ENCODE data around the gene ARFGEF3. TPM values are rescaled to one million over a fixed set of nuclear protein-coding genes. Genes with fewer than 3 reads are reported as not detected.

Gene ARFGEF3
- total and polyA plus RNA-seq, 2 experiments from 2014 or later: 5.8 to 24.6 TPM

DNA sequence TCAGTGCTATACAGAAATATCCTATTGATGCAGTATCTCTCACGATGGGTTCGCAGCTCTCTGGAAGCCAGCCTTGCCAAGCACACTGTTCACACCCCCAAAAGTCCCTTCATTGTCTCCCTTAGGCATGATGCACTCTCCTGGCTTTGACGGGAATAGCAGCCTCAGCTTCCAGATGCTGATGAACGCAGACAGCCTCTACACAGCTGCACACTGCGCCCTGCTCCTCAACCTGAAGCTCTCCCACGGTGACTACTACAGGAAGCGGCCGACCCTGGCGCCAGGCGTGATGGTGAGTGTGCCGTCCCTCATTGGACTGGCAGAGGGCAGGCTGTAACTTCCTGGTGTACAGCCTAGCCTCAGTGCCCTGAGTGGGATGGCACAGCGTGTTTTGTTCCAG is 116.6 kb downstream of the ARFGEF3 start:
- Histone ChIP-seq H3K4me3 (no peak overlapping the region), H3K79me2 (replicated peaks; ENCODE audit: insufficient read depth) (no peaks in the 10 kb centered on the region), H3K27me3 (ENCODE audit: insufficient read depth) (no peaks in the 10 kb centered on the region), H3K36me3 (ENCODE audit: insufficient read depth) (no peaks in the 10 kb centered on the region), H3K4me1 (ENCODE audit: insufficient read depth) (no peaks in the 10 kb centered on the region), H4K20me1 (replicated peaks; ENCODE audit: insufficient read depth) (no peaks in the 10 kb centered on the region), H3K9me2 (ENCODE audit: insufficient read depth) (no peaks in the 10 kb centered on the region), H2AFZ (no peak overlapping the region), H3F3A (replicated peaks; ENCODE audit: low read depth) (no peaks in the 10 kb centered on the region), H3K4me2 (no peak overlapping the region), H3K27ac (ENCODE audit: low read depth) (no peak overlapping the region)
- Mint-ChIP-seq H3K4me1 (no peaks in the 10 kb centered on the region), H3K27ac (no peak overlapping the region), H3K36me3 (ENCODE audit: low read depth) (no peaks in the 10 kb centered on the region; the same call in 2 of the 3 replicates), H3K27me3 (ENCODE audit: insufficient read depth, low read depth, poor library complexity) (peaks cover 3% of the 10 kb centered on the region), H3K4me3 (no peak overlapping the region), H3K9me3 (no peaks in the 10 kb centered on the region)
- no peak for TF ChIP-seq EZH2phosphoT487 (IDR thresholded peaks at IDR 0.05; ENCODE audit: unreplicated experiment)
- TF ChIP-seq ZNF114 (CRISPR knock-in tag; IDR thresholded peaks at IDR 0.05): no peak
- no peak for TF ChIP-seq POLR2AphosphoS5 (IDR thresholded peaks at IDR 0.05; ENCODE audit: low read depth)
- TF ChIP-seq, protein P1, sequence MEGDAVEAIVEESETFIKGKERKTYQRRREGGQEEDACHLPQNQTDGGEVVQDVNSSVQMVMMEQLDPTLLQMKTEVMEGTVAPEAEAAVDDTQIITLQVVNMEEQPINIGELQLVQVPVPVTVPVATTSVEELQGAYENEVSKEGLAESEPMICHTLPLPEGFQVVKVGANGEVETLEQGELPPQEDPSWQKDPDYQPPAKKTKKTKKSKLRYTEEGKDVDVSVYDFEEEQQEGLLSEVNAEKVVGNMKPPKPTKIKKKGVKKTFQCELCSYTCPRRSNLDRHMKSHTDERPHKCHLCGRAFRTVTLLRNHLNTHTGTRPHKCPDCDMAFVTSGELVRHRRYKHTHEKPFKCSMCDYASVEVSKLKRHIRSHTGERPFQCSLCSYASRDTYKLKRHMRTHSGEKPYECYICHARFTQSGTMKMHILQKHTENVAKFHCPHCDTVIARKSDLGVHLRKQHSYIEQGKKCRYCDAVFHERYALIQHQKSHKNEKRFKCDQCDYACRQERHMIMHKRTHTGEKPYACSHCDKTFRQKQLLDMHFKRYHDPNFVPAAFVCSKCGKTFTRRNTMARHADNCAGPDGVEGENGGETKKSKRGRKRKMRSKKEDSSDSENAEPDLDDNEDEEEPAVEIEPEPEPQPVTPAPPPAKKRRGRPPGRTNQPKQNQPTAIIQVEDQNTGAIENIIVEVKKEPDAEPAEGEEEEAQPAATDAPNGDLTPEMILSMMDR (conservative IDR thresholded peaks at IDR 0.05; ENCODE audit: low read depth in 2 of 2): peak; percentile 43 to 73
- no peak for TF ChIP-seq ZNF331 (CRISPR knock-in tag; IDR thresholded peaks at IDR 0.05; ENCODE audit: low read depth)
- TF ChIP-seq, protein P2, sequence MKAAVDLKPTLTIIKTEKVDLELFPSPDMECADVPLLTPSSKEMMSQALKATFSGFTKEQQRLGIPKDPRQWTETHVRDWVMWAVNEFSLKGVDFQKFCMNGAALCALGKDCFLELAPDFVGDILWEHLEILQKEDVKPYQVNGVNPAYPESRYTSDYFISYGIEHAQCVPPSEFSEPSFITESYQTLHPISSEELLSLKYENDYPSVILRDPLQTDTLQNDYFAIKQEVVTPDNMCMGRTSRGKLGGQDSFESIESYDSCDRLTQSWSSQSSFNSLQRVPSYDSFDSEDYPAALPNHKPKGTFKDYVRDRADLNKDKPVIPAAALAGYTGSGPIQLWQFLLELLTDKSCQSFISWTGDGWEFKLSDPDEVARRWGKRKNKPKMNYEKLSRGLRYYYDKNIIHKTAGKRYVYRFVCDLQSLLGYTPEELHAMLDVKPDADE (IDR thresholded peaks at IDR 0.05): no peak
- TF ChIP-seq, protein P3, sequence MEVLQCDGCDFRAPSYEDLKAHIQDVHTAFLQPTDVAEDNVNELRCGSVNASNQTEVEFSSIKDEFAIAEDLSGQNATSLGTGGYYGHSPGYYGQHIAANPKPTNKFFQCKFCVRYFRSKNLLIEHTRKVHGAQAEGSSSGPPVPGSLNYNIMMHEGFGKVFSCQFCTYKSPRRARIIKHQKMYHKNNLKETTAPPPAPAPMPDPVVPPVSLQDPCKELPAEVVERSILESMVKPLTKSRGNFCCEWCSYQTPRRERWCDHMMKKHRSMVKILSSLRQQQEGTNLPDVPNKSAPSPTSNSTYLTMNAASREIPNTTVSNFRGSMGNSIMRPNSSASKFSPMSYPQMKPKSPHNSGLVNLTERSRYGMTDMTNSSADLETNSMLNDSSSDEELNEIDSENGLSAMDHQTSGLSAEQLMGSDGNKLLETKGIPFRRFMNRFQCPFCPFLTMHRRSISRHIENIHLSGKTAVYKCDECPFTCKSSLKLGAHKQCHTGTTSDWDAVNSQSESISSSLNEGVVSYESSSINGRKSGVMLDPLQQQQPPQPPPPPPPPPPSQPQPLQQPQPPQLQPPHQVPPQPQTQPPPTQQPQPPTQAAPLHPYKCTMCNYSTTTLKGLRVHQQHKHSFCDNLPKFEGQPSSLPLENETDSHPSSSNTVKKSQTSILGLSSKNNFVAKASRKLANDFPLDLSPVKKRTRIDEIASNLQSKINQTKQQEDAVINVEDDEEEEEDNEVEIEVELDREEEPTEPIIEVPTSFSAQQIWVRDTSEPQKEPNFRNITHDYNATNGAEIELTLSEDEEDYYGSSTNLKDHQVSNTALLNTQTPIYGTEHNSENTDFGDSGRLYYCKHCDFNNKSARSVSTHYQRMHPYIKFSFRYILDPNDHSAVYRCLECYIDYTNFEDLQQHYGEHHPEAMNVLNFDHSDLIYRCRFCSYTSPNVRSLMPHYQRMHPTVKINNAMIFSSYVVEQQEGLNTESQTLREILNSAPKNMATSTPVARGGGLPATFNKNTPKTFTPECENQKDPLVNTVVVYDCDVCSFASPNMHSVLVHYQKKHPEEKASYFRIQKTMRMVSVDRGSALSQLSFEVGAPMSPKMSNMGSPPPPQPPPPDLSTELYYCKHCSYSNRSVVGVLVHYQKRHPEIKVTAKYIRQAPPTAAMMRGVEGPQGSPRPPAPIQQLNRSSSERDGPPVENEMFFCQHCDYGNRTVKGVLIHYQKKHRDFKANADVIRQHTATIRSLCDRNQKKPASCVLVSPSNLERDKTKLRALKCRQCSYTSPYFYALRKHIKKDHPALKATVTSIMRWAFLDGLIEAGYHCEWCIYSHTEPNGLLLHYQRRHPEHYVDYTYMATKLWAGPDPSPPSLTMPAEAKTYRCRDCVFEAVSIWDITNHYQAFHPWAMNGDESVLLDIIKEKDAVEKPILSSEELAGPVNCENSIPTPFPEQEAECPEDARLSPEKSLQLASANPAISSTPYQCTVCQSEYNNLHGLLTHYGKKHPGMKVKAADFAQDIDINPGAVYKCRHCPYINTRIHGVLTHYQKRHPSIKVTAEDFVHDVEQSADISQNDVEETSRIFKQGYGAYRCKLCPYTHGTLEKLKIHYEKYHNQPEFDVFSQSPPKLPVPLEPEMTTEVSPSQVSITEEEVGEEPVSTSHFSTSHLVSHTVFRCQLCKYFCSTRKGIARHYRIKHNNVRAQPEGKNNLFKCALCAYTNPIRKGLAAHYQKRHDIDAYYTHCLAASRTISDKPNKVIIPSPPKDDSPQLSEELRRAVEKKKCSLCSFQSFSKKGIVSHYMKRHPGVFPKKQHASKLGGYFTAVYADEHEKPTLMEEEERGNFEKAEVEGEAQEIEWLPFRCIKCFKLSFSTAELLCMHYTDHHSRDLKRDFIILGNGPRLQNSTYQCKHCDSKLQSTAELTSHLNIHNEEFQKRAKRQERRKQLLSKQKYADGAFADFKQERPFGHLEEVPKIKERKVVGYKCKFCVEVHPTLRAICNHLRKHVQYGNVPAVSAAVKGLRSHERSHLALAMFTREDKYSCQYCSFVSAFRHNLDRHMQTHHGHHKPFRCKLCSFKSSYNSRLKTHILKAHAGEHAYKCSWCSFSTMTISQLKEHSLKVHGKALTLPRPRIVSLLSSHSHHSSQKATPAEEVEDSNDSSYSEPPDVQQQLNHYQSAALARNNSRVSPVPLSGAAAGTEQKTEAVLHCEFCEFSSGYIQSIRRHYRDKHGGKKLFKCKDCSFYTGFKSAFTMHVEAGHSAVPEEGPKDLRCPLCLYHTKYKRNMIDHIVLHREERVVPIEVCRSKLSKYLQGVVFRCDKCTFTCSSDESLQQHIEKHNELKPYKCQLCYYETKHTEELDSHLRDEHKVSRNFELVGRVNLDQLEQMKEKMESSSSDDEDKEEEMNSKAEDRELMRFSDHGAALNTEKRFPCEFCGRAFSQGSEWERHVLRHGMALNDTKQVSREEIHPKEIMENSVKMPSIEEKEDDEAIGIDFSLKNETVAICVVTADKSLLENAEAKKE (CRISPR knock-in tag; IDR thresholded peaks at IDR 0.05): no peak
- DNase-seq (ENCODE audit: low spot score) (peak; percentile 61), ATAC-seq (peak; percentile 92)
